GM19397 (cell line): ENCODE measurements around the gene QSOX2.
"Not testable (repeated sequence)": the region's sequence is repeated elsewhere in the genome, so short reads cannot be mapped to it uniquely, and the experiment has no call there.

ENCODE experiments used
- ATAC-seq: cut with Tn5 transposase; IDR thresholded peaks from one replicate; pipeline ENCODE4 v1.9.1; 2021; ENCODE audit warnings: mild to moderate bottlenecking, moderate library complexity; ENCODE audit not compliant: unreplicated experiment

Gene QSOX2

GRCh38 chr9:136282272-136282861 lies 36.8 kb upstream of the QSOX2 start:
- no peak for ATAC-seq

- no peak for ATAC-seq
Observed at GRCh38 chr9:136281421-136282271, 36.0 kb upstream of the QSOX2 start.

- no peak for ATAC-seq
Observed at GRCh38 chr9:136280535-136281315, 35.1 kb upstream of the QSOX2 start.

- ATAC-seq: no peak
Observed at GRCh38 chr9:136279471-136279870, 33.9 kb upstream of the QSOX2 start.

GRCh38 chr9:136278894-136279293 lies 33.3 kb upstream of the QSOX2 start:
- ATAC-seq: no peak

- ATAC-seq: no peak
Observed at GRCh38 chr9:136278221-136278620, 32.6 kb upstream of the QSOX2 start.

- ATAC-seq: no peak
Observed at GRCh38 chr9:136277746-136278145, 32.1 kb upstream of the QSOX2 start.

- ATAC-seq: no peak
Observed at GRCh38 chr9:136276716-136277115, 31.1 kb upstream of the QSOX2 start.

GRCh38 chr9:136275655-136276429 lies 30.2 kb upstream of the QSOX2 start:
- no peak for ATAC-seq

- no peak for ATAC-seq
Observed at GRCh38 chr9:136274786-136275654, 29.4 kb upstream of the QSOX2 start.

GRCh38 chr9:136273921-136274785 lies 28.5 kb upstream of the QSOX2 start:
- ATAC-seq: no peak

- no peak for ATAC-seq
Observed at GRCh38 chr9:136273244-136273865, 27.7 kb upstream of the QSOX2 start.

GRCh38 chr9:136270173-136270705 lies 24.6 kb upstream of the QSOX2 start:
- no peak for ATAC-seq

- ATAC-seq: no peak
Observed at GRCh38 chr9:136268735-136269134, 23.1 kb upstream of the QSOX2 start.

GRCh38 chr9:136268318-136268717 lies 22.7 kb upstream of the QSOX2 start:
- no peak for ATAC-seq

GRCh38 chr9:136267261-136268111 lies 21.9 kb upstream of the QSOX2 start:
- ATAC-seq: peak; percentile 72

GRCh38 chr9:136266641-136267040 lies 21.0 kb upstream of the QSOX2 start:
- ATAC-seq: not testable (repeated sequence)
